ENCODE results near the gene VWA3B.
A peak's percentile ranks its signal among the peaks of the same experiment; 100 is the strongest.
"Not testable (repeated sequence)": the region's sequence is repeated elsewhere in the genome, so short reads cannot be mapped to it uniquely, and the experiment has no call there.

The VWA3B gene

GRCh38 chr2:98254504-98255059 lies 167.6 kb downstream of the VWA3B start:
- H3K4me1 Mint-ChIP-seq: peaks cover 5% of the 10 kb centered on the region
- H3K27me3 Mint-ChIP-seq (ENCODE audit: low read depth, poor library complexity): no peaks in the 10 kb centered on the region
- no peak for TF ChIP-seq CTCF (IDR thresholded peaks at IDR 0.05)
- no peak for DNase-seq
- no peak overlapping the region for H3K27ac Mint-ChIP-seq
- H3K36me3 Mint-ChIP-seq (ENCODE audit: low read depth): no peaks in the 10 kb centered on the region
- H3K4me3 Mint-ChIP-seq: no peak overlapping the region
- H3K9me3 Mint-ChIP-seq: peaks cover 5% of the 10 kb centered on the region

- TF ChIP-seq CTCF (IDR thresholded peaks at IDR 0.05): no peak
- Mint-ChIP-seq H3K4me1 (peaks cover 5% of the 10 kb centered on the region), H3K9me3 (peaks cover 28% of the 10 kb centered on the region), H3K36me3 (ENCODE audit: low read depth) (peaks cover 3% of the 10 kb centered on the region), H3K4me3 (no peak overlapping the region), H3K27ac (no peak overlapping the region), H3K27me3 (ENCODE audit: low read depth, poor library complexity) (peaks cover 3% of the 10 kb centered on the region)
- DNase-seq: no peak
Measured at GRCh38 chr2:98258906-98259305, 171.9 kb downstream of the VWA3B start.

- no peak overlapping the region for H3K27ac Mint-ChIP-seq
- no peak for DNase-seq
- H3K4me3 Mint-ChIP-seq: no peak overlapping the region
- no peak for TF ChIP-seq CTCF (IDR thresholded peaks at IDR 0.05)
- no peaks in the 10 kb centered on the region for H3K4me1 Mint-ChIP-seq
- H3K36me3 Mint-ChIP-seq (ENCODE audit: low read depth): peaks cover 4% of the 10 kb centered on the region
- H3K9me3 Mint-ChIP-seq: peaks cover 49% of the 10 kb centered on the region
- peaks cover 3% of the 10 kb centered on the region for H3K27me3 Mint-ChIP-seq (ENCODE audit: low read depth, poor library complexity)
Measured at GRCh38 chr2:98263362-98263761, 176.4 kb downstream of the VWA3B start.

GRCh38 chr2:98268225-98268624 lies 181.3 kb downstream of the VWA3B start:
- DNase-seq; H3K4me3 Mint-ChIP-seq; H3K36me3 Mint-ChIP-seq (ENCODE audit: low read depth); H3K27me3 Mint-ChIP-seq (ENCODE audit: low read depth, poor library complexity); H3K27ac Mint-ChIP-seq: not testable (repeated sequence)
- peaks cover 45% of the 10 kb centered on the region for H3K9me3 Mint-ChIP-seq
- peaks cover 18% of the 10 kb centered on the region for H3K4me1 Mint-ChIP-seq

GRCh38 chr2:98269274-98269673 lies 182.3 kb downstream of the VWA3B start:
- H3K4me3 Mint-ChIP-seq: no peak overlapping the region
- H3K27me3 Mint-ChIP-seq (ENCODE audit: low read depth, poor library complexity): peaks cover 4% of the 10 kb centered on the region
- DNase-seq: no peak
- peak; percentile 38 for TF ChIP-seq CTCF (IDR thresholded peaks at IDR 0.05)
- H3K36me3 Mint-ChIP-seq (ENCODE audit: low read depth): no peaks in the 10 kb centered on the region
- peaks cover 35% of the 10 kb centered on the region for H3K9me3 Mint-ChIP-seq
- H3K4me1 Mint-ChIP-seq: peaks cover 19% of the 10 kb centered on the region
- no peak overlapping the region for H3K27ac Mint-ChIP-seq

- Mint-ChIP-seq H3K36me3 (ENCODE audit: low read depth) (no peaks in the 10 kb centered on the region), H3K27me3 (ENCODE audit: low read depth, poor library complexity) (peaks cover 6% of the 10 kb centered on the region)
Measured at GRCh38 chr2:98269830-98270229, 182.9 kb downstream of the VWA3B start.

More at GRCh38 chr2:98269830-98270229, 182.9 kb downstream of the VWA3B start:
- H3K4me1 Mint-ChIP-seq: peaks cover 22% of the 10 kb centered on the region
- DNase-seq: no peak
- H3K9me3 Mint-ChIP-seq: peaks cover 29% of the 10 kb centered on the region
- H3K4me3 Mint-ChIP-seq: no peak overlapping the region
- TF ChIP-seq CTCF (IDR thresholded peaks at IDR 0.05): no peak
- H3K27ac Mint-ChIP-seq: no peak overlapping the region

All from nephron progenitor cell (in vitro differentiated cells).